HEK293T (cell line): ENCODE measurements around the gene PTX4.

Source experiments
- CTCF ChIA-PET: fragments of 350-600 bp; formaldehyde crosslinking; extraction: SDS; loops from one replicate; lab custom pipeline; 2021; ENCODE audit warnings: antibody characterized with exemption, inconsistent platforms; lab: Yijun Ruan, JAX
- POLR2A ChIA-PET: fragments of 350-600 bp; formaldehyde crosslinking; extraction: SDS; loops from one replicate; lab custom pipeline; 2020; ENCODE audit warnings: antibody characterized with exemption, inconsistent platforms; lab: Yijun Ruan, JAX
- DNase-seq: peaks from one replicate; pipeline ENCODE4 v3.0.0; 2012; ENCODE audit warnings: mixed read lengths; ENCODE audit errors: extremely low spot score
- ARNT ChIP-seq: fragments of 450-650 bp; IDR thresholded peaks from 2 replicates; pipeline ENCODE4 v1.6.1; 2017; ENCODE audit warnings: mild to moderate bottlenecking
- BHLHE40 ChIP-seq: fragments of 450-650 bp; IDR thresholded peaks from 2 replicates; pipeline ENCODE4 v1.6.1; 2016; ENCODE audit warnings: mild to moderate bottlenecking, moderate library complexity, borderline replicate concordance
- CTBP1 ChIP-seq: fragments of 450-650 bp; IDR thresholded peaks from 2 replicates; pipeline ENCODE4 v1.6.1; 2016; ENCODE audit warnings: borderline replicate concordance
- ELF4 ChIP-seq: fragments of 450-650 bp; IDR thresholded peaks from 2 replicates; pipeline ENCODE4 v1.6.1; 2017; ENCODE audit warnings: antibody characterized with exemption
- FOXA1 ChIP-seq: fragments of 450-650 bp; IDR thresholded peaks from 2 replicates; pipeline ENCODE4 v1.6.1; 2016; ENCODE audit warnings: mild to moderate bottlenecking
- FOXK2 ChIP-seq: fragments of 450-650 bp; IDR thresholded peaks from 2 replicates; pipeline ENCODE4 v1.6.1; 2016; ENCODE audit warnings: mild to moderate bottlenecking
- FOXM1 ChIP-seq: fragments of 450-650 bp; IDR thresholded peaks from 2 replicates; pipeline ENCODE4 v1.6.1; 2017; ENCODE audit warnings: mild to moderate bottlenecking, borderline replicate concordance
- HDGF ChIP-seq: fragments of 450-650 bp; IDR thresholded peaks from 2 replicates; pipeline ENCODE4 v1.6.1; 2017; ENCODE audit warnings: antibody characterized with exemption, borderline replicate concordance
- L3MBTL2 ChIP-seq: fragments of 450-650 bp; conservative IDR thresholded peaks from 2 replicates; pipeline ENCODE4 v1.6.1; 2016; ENCODE audit warnings: mild to moderate bottlenecking
- LEF1 ChIP-seq: fragments of 450-650 bp; IDR thresholded peaks from 2 replicates; pipeline ENCODE4 v1.6.1; 2017; ENCODE audit warnings: mild to moderate bottlenecking, borderline replicate concordance
- NFRKB ChIP-seq: fragments of 450-650 bp; IDR thresholded peaks from 2 replicates; pipeline ENCODE4 v1.6.1; 2016; ENCODE audit warnings: mild to moderate bottlenecking, moderate library complexity
- PKNOX1 ChIP-seq: fragments of 450-650 bp; IDR thresholded peaks from 2 replicates; pipeline ENCODE4 v1.6.1; 2016
- SP1 ChIP-seq: fragments of 450-650 bp; IDR thresholded peaks from 2 replicates; pipeline ENCODE4 v1.6.1; 2017
- SUZ12 ChIP-seq: fragments of 450-650 bp; IDR thresholded peaks from 2 replicates; pipeline ENCODE4 v1.6.1; 2016; ENCODE audit warnings: mild to moderate bottlenecking
- TARDBP ChIP-seq: fragments of 450-650 bp; IDR thresholded peaks from 2 replicates; pipeline ENCODE4 v1.6.1; 2016
- ZNF384 ChIP-seq: fragments of 450-650 bp; IDR thresholded peaks from 2 replicates; pipeline ENCODE4 v1.6.1; 2016

The PTX4 gene

DNA sequence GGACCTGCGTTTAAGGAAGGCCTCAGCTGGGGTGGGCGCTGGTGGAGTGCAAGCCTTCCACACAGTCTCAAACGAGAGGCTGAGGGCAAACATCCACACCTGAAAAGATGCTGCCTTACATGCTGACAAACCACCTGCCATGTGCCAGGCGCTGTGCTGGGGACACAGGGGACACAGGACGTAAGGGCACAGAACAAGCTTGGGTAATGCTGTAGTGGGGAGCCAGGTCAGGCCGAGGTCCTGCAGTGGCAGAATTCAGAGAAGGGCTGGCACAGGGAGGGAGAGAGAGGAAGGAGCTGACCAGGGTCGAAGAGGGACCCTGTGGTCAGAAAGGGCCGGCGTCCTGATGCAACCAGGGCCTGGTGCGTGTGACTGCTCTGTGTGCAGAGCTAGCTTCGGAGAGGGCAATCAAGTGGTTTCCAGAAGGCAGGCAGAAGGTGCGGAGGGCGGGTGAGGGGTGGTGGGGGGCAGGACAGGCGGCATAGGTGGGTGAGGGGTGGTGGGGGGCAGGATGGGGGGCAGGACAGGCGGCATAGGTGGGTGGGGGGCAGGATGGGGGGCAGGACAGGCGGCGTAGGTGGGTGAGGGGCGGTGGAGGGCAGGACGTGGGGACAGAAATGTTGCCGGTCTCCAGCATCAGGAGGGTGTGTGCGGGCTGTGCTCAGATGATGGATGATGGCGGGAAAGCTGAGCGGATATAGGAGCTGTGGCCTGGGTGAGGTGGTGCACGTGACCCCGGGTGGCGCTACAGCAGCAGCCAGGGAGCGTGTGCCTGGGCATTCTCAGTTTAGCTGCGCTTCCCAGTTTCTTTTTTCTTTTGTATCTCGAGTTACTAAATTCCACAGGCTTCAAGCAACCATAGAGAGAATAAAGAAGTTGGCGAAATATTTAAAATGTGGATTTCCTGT lies 23.2 kb upstream of the PTX4 start:
- CTCF ChIA-PET = no interaction called here
- DNase-seq = no peak
- POLR2A ChIA-PET = interaction anchor here (1.2 to 1.4 kb wide), 2 partner anchors 18 to 61 kb away, joined by 3 to 4 read pairs; no protein-coding TSS in a partner anchor
- TF ChIP-seq PKNOX1 (no peak), ZNF384 (no peak), LEF1 (no peak), L3MBTL2 (peak; percentile 46; the same call in 1 of the 2 replicates), SUZ12 (no peak), FOXK2 (no peak), NFRKB (no peak), TARDBP (no peak)

GRCh38 chr16:1510941-1511351 lies 22.2 kb upstream of the PTX4 start:
- no peak for DNase-seq
- CTCF ChIA-PET = no interaction called here
- TF ChIP-seq FOXK2 (no peak), PKNOX1 (no peak), SP1 (no peak), ARNT (no peak), LEF1 (no peak), HDGF (no peak), ELF4 (no peak), SUZ12 (no peak), ZNF384 (no peak), CTBP1 (no peak), FOXM1 (no peak), NFRKB (no peak), FOXA1 (no peak), TARDBP (no peak), L3MBTL2 (no peak), BHLHE40 (no peak)
- POLR2A ChIA-PET = interaction anchor here (1.2 kb wide), 1 partner anchor 62 kb away, joined by 3 read pairs; no protein-coding TSS in a partner anchor

DNA sequence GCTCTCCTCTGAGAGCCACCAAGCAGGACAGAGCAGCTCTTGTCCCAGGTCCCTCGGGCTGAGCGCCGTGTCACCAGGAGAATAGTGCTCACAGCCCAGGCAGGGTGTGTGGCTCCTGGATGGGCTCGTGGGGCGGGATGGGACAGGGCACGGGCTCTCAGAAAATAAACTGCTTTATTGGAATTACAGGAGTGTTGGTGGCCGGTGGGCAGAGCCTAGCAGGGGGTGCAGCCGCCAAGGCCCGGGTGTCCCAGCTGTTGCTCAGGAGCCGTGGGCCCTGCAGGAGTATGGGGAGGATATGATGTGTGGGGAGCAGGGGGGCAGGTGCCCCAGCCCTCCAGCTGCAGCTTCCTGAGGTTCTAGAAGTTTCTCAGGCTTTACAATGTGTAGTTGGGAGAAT lies 21.5 kb upstream of the PTX4 start:
- ChIA-PET POLR2A (no interaction called here), CTCF (no interaction called here)
- DNase-seq = no peak
- no peak for TF ChIP-seq NFRKB
- no peak for TF ChIP-seq LEF1
- no peak for TF ChIP-seq FOXM1
- no peak for TF ChIP-seq SUZ12
- TF ChIP-seq FOXK2 = no peak
- no peak for TF ChIP-seq SP1
- TF ChIP-seq ZNF384 = no peak
- TF ChIP-seq HDGF = no peak
- TF ChIP-seq BHLHE40 = no peak
- no peak for TF ChIP-seq CTBP1
- TF ChIP-seq L3MBTL2 = no peak
- TF ChIP-seq PKNOX1 = no peak
- TF ChIP-seq ARNT = no peak
- TF ChIP-seq TARDBP = no peak
- TF ChIP-seq ELF4 = no peak
- TF ChIP-seq FOXA1 = no peak

- no peak for TF ChIP-seq ELF4
- ChIA-PET CTCF (no interaction called here), POLR2A (no interaction called here)
- no peak for DNase-seq
These were observed 20.8 kb upstream of the PTX4 start for GRCh38 chr16:1509307-1510221.

DNA sequence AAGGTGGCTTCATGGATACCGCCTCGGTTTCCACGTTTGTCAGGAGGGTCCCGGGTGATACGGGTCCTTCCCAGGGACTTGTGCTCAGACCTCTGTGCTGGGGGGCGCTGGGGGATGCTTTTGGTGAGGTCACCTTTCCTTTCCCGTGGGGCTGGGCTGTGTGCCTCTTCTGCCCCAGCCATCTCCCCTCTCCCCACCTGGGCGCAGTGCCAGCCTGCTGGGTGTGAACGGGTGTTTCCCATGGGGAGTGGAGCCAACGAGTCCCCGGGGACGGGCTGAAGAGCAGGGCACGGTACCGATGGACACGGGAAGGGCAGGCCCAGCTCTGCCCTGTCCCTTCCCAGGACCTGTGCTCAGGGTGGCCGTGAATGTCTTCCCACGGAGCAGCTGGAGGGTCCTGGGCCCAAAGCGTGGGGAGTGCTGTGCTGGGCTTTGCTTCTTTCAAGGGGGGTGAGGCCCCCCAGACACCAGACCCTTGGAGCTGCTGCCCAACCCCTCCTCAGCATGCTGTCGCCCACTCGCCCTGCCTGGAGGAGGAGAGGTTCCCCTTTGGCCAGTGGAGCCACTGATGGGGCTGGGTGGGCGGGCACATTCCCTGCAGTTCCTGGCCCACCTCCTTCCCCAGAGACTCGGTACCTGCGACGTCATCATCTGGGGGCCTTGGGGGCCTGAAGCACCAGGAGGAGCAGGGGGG lies 19.9 kb upstream of the PTX4 start:
- ChIA-PET POLR2A (no interaction called here), CTCF (no interaction called here)
- TF ChIP-seq CTBP1 = no peak
- no peak for DNase-seq
